GM12874 (cell line): Measurements from ENCODE around the gene NTNG1.

Experiments
- CTCF ChIP-seq: IDR thresholded peaks from 2 replicates; pipeline ENCODE4 v1.5.1; 2011; ENCODE audit warnings: low read depth, mild to moderate bottlenecking, control low read depth, low read length, moderate library complexity; ENCODE audit not compliant: insufficient read depth

The NTNG1 gene

GRCh38 chr1:107202007-107202406, 61.2 kb downstream of the NTNG1 start:
- TF ChIP-seq CTCF = no peak

GRCh38 chr1:107213225-107213624, 72.4 kb downstream of the NTNG1 start:
- no peak for TF ChIP-seq CTCF

GRCh38 chr1:107220036-107220435, 79.2 kb downstream of the NTNG1 start:
- TF ChIP-seq CTCF = no peak

GRCh38 chr1:107225706-107226105, 84.9 kb downstream of the NTNG1 start:
- no peak for TF ChIP-seq CTCF

- no peak for TF ChIP-seq CTCF
Measured at GRCh38 chr1:107228704-107229371, 88.0 kb downstream of the NTNG1 start.

GRCh38 chr1:107229711-107230110, 88.9 kb downstream of the NTNG1 start:
- no peak for TF ChIP-seq CTCF

- TF ChIP-seq CTCF = no peak
Measured at GRCh38 chr1:107230121-107230520, 89.3 kb downstream of the NTNG1 start.

- TF ChIP-seq CTCF = no peak
Measured at GRCh38 chr1:107231291-107231690, 90.5 kb downstream of the NTNG1 start.
